AG09319 (cell line): ENCODE data around the gene MAP2K5.

Experiments
- DNase-seq: peaks from one replicate; pipeline ENCODE4 v3.0.0-alpha.2; 2010; ENCODE audit warnings: low read depth; ENCODE audit errors: extremely low read depth
- TF ChIP-seq, protein P1 (sequence below): IDR thresholded peaks from 2 replicates; pipeline ENCODE4 v1.5.1; 2011; ENCODE audit warnings: low read depth, mild to moderate bottlenecking, inconsistent platforms, low read length, moderate library complexity

MAP2K5 gene

DNA sequence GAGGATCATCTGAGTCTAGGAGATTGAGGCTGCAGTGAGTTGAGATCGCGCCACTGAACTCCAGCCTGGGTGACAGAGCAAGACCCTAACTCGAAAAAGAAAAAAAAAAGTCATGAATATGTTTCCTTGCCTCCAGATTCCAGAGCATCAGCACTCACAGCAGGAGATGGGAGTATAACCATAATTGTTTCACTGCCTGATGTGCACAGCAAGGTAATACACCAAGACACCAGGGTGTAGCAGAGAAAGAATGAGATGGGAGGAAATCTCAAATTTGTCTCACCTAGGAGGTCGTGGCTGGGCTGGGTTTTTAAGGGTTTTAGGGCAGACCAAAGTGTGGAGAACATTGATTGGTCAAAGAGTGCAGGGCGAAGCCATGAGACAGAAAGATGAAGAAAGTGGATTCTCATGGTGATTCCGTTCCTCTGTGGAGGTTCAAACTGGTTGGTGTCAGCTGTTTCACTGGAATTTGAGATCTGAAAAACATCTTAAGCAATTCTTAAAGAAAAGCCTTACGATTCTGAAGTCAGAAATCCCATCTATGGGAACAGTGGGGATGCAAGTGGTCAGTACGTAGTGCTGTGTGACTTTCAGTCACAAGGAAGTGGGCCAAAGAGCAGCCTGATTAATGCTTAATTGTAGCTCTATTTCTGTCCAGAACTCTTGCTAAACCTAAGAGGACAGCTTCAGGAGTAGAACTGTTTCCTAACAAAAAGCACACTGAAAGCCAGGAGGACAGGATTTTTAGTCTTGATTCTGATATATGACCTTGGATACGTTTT is 29.4 kb upstream of the MAP2K5 start:
- DNase-seq, result no peak
- TF ChIP-seq, protein P1, sequence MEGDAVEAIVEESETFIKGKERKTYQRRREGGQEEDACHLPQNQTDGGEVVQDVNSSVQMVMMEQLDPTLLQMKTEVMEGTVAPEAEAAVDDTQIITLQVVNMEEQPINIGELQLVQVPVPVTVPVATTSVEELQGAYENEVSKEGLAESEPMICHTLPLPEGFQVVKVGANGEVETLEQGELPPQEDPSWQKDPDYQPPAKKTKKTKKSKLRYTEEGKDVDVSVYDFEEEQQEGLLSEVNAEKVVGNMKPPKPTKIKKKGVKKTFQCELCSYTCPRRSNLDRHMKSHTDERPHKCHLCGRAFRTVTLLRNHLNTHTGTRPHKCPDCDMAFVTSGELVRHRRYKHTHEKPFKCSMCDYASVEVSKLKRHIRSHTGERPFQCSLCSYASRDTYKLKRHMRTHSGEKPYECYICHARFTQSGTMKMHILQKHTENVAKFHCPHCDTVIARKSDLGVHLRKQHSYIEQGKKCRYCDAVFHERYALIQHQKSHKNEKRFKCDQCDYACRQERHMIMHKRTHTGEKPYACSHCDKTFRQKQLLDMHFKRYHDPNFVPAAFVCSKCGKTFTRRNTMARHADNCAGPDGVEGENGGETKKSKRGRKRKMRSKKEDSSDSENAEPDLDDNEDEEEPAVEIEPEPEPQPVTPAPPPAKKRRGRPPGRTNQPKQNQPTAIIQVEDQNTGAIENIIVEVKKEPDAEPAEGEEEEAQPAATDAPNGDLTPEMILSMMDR, result no peak

- DNase-seq, result no peak
- TF ChIP-seq, protein P1, result no peak
Measured at GRCh38 chr15:67515090-67515489, 27.4 kb upstream of the MAP2K5 start.

DNA sequence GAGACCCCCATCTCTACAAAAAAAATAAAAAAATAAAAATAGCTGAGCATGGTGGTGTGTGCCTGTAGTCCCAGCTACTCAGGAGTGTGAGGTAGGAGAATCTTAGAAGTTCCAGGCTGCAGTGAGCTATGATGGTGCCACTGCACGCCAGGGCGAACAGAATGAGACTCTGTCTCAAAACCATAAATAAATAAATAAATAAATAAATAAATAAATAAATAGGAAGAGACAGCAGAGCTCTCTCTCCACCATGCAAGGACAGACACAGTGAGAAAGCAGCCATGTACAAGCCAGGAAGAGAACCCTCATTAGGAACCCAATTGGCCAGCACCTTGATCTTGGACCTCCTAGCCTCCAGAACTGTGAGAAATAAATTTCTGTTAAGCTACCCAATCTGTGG is 26.9 kb upstream of the MAP2K5 start:
- TF ChIP-seq, protein P1, result no peak
- DNase-seq, result no peak

DNA sequence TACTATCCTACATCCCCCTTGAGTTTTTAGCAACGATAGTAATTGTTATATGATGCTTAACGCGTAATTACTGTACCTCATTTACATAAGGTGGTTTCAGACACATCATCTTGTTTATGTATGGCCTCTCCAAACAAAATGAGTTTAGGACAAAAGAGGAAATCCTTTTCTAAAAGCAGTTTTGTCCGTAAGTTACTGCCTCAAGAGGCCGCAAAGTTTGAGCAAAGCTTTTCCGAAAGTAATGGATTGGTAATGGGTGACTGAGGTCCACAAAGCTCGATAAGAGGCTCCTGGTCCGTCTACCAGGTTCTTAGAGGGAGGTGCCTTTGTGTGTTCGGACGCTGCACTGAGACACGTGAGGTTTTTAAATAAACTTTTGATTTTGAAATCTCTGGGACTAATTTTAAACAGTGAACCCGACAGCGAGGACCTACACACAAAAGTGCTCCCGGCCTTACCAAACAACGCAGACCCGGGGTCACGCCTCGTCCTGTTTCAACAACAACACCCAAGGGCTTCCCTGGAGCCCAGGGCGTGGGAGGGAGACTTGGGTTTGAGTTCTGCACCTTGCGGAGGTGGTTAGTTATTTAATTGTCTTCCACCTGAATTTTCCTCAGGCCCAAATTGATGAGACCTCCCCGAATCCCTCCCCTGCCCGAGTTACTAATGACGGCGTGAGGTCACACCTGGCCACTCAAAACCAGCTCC is 22.0 kb upstream of the MAP2K5 start:
- DNase-seq, result no peak

DNA sequence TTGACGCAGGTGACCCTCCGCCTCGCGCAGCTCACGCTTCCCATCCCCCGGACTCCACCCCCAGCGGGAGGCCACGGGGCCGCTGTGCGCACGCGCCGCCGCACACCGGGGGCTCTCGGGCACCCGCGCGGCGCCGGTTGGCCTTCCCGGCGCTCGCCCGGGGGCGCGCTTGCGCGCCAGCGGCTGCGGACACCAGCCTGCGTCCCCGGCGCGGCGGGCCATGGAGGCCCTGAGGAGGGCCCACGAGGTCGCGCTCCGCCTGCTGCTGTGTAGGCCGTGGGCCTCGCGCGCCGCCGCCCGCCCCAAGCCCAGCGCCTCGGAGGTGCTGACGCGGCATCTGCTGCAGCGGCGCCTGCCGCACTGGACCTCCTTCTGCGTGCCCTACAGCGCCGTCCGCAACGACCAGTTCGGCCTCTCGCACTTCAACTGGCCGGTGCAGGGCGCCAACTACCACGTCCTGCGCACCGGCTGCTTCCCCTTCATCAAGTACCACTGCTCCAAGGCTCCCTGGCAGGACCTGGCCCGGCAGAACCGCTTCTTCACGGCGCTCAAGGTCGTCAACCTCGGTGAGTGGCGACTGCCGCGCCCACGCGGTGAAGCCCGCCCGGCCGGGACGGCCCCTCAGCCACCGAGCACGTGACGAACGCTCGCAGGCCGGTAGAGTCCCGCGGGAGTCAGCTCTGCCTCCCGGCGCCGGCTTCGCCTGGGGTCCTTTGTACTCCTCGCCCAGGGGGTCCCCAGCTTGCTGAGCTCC is 21.3 kb upstream of the MAP2K5 start, which contains the start of gene C15orf61:
TSS of gene C15orf61 (plus strand) at position 103 of the 754 bp plus-strand sequence. CDS start at position 221, 118 bp downstream.
- DNase-seq, result peak; percentile 61
- TF ChIP-seq, protein P1, result no peak

More for the DNA sequence above, 22.0 kb upstream of the MAP2K5 start:
- TF ChIP-seq, protein P1, result no peak

DNA sequence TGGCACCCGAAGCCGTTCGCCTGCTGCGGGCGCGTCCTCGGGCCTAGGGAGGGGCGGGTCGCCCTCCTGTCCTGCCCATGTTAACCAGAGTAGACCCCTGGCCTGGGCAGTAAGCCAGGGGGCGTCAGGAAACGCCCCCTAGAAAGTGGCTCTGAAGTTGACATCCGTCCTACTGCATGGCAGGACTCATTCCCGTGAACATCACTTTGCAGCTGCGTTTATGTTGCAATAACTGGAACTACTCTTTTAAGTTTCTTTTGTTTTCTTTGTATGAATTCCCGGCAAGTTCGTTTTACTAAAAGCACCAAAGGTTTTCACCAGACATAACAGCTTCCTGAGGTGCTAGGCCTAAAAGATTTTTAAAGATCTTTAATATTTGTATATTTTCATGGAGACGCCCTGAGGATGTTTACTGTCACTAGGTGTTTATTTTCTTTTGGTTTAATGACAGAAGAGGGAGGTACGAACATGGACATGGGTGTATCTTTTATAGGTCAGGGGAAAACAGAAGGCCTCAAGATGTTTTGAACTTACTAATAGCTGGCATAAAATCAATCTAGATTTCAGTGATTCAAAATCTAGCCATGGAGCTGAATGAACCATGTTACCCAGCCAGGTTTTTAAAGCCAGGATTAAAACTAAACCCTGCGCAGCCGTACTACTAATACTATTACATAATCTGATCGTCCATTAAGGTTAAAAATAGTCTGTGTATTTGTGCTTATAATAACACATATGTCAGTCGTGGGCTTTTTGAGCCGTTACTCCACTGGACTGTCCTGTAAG is 20.5 kb upstream of the MAP2K5 start:
- DNase-seq, result no peak
- TF ChIP-seq, protein P1, result no peak
